Heart right ventricle (tissue), 16 donors: ENCODE measurements around the gene GALNT16. TPM values are rescaled to one million over a fixed set of nuclear protein-coding genes. Genes with fewer than 3 reads are reported as not detected.

Experiments used
- ATAC-seq, 8 donors: fragments of 200-7000 bp; cut with Tn5 transposase; one replicate each; pipeline ENCODE4 v1.9.1; 2020; ENCODE audit warnings: mild to moderate bottlenecking in 8 of 8, moderate library complexity in 8 of 8, moderate number of reproducible peaks in 1 of 8
- DNase-seq, 2 donors: peaks; one replicate each; pipeline ENCODE4 v3.0.0-alpha.2; 2020
- H3K27ac ChIP-seq, 10 donors: fragments of 200-600 bp; sonication (generic) in 2 of 10; one replicate each; pipeline versions ENCODE4 v1.5.0 to v1.8.0; 2020 to 2022; ENCODE audit warnings: mild to moderate bottlenecking in 3 of 10
- H3K27me3 ChIP-seq, 7 donors: fragments of 200-600 bp; one replicate each; pipeline ENCODE4 v1.8.0; 2021 to 2022; ENCODE audit warnings: mild to moderate bottlenecking in 2 of 7
- H3K36me3 ChIP-seq, 9 donors: fragments of 200-600 bp; sonication (generic) in 1 of 9; one replicate each; pipeline versions ENCODE4 v1.5.0 to v1.8.0; 2020 to 2022; ENCODE audit warnings: mild to moderate bottlenecking in 2 of 9
- H3K4me1 ChIP-seq, 9 donors: fragments of 200-600 bp; sonication (generic) in 1 of 9; one replicate each; pipeline versions ENCODE4 v1.5.0 to v1.8.0; 2020 to 2022; ENCODE audit warnings: mild to moderate bottlenecking in 4 of 9
- H3K4me3 ChIP-seq, 10 donors: fragments of 200-600 bp; sonication (generic) in 2 of 10; one replicate each; pipeline versions ENCODE4 v1.5.0 to v1.8.0; 2020 to 2022; ENCODE audit warnings: mild to moderate bottlenecking in 7 of 10, moderate library complexity in 2 of 10
- H3K9me3 ChIP-seq, 11 donors: fragments of 200-600 bp in 10 of 11; sonication (generic) in 2 of 11; one replicate each; pipeline versions ENCODE4 v1.5.0 to v1.8.0; 2013 to 2022; ENCODE audit warnings: mild to moderate bottlenecking in 2 of 11, control low read depth in 1 of 11, moderate library complexity in 1 of 11
- CTCF ChIP-seq, 9 donors: fragments of 200-600 bp; sonication (generic) in 2 of 9; IDR thresholded peaks; one replicate each; pipeline versions ENCODE4 v1.5.0 to v1.8.0; 2021 to 2022; ENCODE audit warnings: antibody characterized with exemption in 9 of 9, mild to moderate bottlenecking in 5 of 9, moderate library complexity in 1 of 9
- WGBS, 2 donors: extraction: QIAGEN DNeasy Blood & Tissue Kit; methylation state at CpG; one replicate each; pipeline ENCODE4 v1.1.7; 2013; ENCODE audit warnings: inconsistent platforms in 1 of 2; 5-methylcytosine and 5-hydroxymethylcytosine counted together
- intact Hi-C, 10 donors: fragments of 100-400 bp; cut with DNase I; formaldehyde crosslinking; loops; one replicate each; pipeline versions ENCODE4 v1.11.1 to v1.14.2; 2022
- polyA plus RNA-seq, 2 donors: library from polyadenylated mRNA; stranded (reverse); fragments of 200-250 nt; gene quantifications; one replicate each; pipeline ENCODE4 v1.2.3, GENCODE V29; 2013
- total RNA-seq, 10 donors: library from RNA; stranded (reverse); fragmentation: NEBNext Ultra II Directional in 3 of 10; extraction: Animal tissue kit (Norgen Biotek cat#: 25700) in 3 of 10; gene quantifications; one replicate each; pipeline versions ENCODE4 v1.2.1 to v1.2.4, GENCODE V29; 2021 to 2023
- donor health status: Arrhythmogenic right ventricular cardiomyopathy.
- donor health status: ischemic (EF 13 %, LVEDD 7.1; RV severe dilation, severe dysfunction).
- donor health status: healthy with polysubstance abuse.
- donor health status: DM: no; HTN: yes; CAD: no.
- donor health status: DM: no; HTN: no; CAD: no.
- donor health status: ischemic (EF 25% LVEDD 6.9; RV normal size, moderate dysfunction).
- donor health status: ischemic (EF 25% LVEDD 5.7; RV mildly dilated, moderate dysfunction).
- donor health status: healthy.
- donor health status: DM: yes; HTN: yes; CAD: no.
- donor health status: Ischemic cardiomyopathy.
- donor health status: ischemic (EF 35%, LVEDD 5.7; RV mildly dilated, moderate dysfunction).
- donor health status: nonischemic (EF 11% LVEDD 7.7; RV severe dilation, severe dysfunction).
- donor health status: DM: yes; HTN: yes; CAD: no.
- donor health status: PGD.
- donor health status: ischemic (EF 29% LVEDD 5.4; RV normal size, mild dysfunction).
- donor health status: nonischemic (EF 23%, LVEDD 6.1; RV moderate dilation, normal function).

Gene GALNT16
- total and polyA plus RNA-seq, 12 donors: 9.6 to 106 (median 68.3) TPM

GRCh38 chr14:69268763-69269162 lies 8.8 kb downstream of the GALNT16 start:
- DNase-seq (no peak), ATAC-seq (peak in 4 of 8 donors; percentile 19 to 38 (median 31))
- intact Hi-C loops: loop anchor here in 1 of 10 donors (10.0 kb wide), 1 partner anchor 46 kb away; no protein-coding TSS in a partner anchor
- peak overlapping the region in 6 of 10 donors; percentile 25 to 63 (median 38) for H3K27ac ChIP-seq
- no peak for TF ChIP-seq CTCF (IDR thresholded peaks at IDR 0.05)
- H3K4me1 ChIP-seq: peaks cover 8 to 87% (median 63%) of the 10 kb centered on the region in 9 donors
- H3K4me3 ChIP-seq: no peak overlapping the region
- 44 to 47% methylated on average over 4 of the region's 4 CpGs for WGBS, 2 donors
- H3K27me3 ChIP-seq: peaks cover 0 to 7% (median 0%) of the 10 kb centered on the region in 7 donors
- no peaks in the 10 kb centered on the region for H3K36me3 ChIP-seq
- H3K9me3 ChIP-seq: no peaks in the 10 kb centered on the region

DNA sequence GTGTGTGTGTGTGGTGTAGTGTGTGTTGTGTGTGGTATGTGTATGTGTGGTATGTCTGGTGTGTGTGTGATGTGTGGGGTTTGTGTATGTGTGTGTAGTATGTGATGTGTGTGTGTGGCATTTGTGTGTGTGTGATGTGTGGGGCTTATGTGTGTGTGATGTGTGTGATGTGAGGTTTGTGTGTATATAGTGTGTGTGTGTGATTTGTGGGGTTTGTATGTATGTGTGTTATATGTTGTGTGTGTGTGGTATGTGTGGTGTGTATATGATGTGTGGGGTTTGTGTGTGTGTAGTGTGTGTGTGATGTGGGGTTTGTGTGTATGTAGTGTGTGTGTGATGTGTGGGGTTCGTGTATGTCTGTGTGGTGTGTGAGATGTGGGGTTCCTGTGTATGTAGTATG lies 9.4 kb downstream of the GALNT16 start:
- 89 to 95% methylated on average over 1 of the region's 1 CpG for WGBS, 2 donors
- Histone ChIP-seq H3K9me3 (no peaks in the 10 kb centered on the region), H3K36me3 (no peaks in the 10 kb centered on the region), H3K27me3 (peaks cover 0 to under 1% (median 0%) of the 10 kb centered on the region in 7 donors), H3K27ac (no peak overlapping the region), H3K4me1 (peaks cover 8 to 84% (median 60%) of the 10 kb centered on the region in 9 donors), H3K4me3 (no peak overlapping the region)
- TF ChIP-seq CTCF (IDR thresholded peaks at IDR 0.05): no peak
- ATAC-seq: no peak
- intact Hi-C loops: loop anchor here in 1 of 10 donors (10.0 kb wide), 1 partner anchor 45 kb away; no protein-coding TSS in a partner anchor
- DNase-seq: no peak

DNA sequence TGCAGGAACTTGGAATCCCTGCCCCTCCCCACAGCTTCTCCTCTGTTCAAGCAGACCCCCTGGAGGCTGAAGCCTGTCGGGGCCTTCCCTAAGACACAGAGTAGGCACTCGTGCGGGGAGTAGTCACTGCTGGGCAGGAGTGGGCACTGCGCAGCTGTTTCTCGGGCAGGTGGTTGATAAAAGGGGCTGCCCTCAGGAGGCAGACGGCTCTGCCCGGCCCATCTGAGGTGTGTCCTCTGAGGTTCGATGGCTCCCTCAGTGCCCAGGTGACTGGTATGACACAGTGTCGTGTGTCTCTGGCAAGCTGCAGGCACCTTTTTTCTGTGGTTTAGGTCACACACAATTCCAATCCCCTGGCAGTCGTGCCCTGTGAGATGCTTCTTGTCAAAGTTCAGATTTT lies 10.1 kb downstream of the GALNT16 start:
- intact Hi-C loops: no loop called here

More for the DNA sequence above, 10.1 kb downstream of the GALNT16 start:
- peak overlapping the region in 3 of 10 donors; percentile 0 to 66 (median 10) for H3K27ac ChIP-seq
- ATAC-seq: no peak
- no peak overlapping the region for H3K4me3 ChIP-seq
- H3K9me3 ChIP-seq: no peaks in the 10 kb centered on the region
- 78 to 80% methylated on average over 10 of the region's 10 CpGs for WGBS, 2 donors
- DNase-seq: no peak
- peaks cover 8 to 87% (median 58%) of the 10 kb centered on the region in 9 donors for H3K4me1 ChIP-seq
- no peak for TF ChIP-seq CTCF (IDR thresholded peaks at IDR 0.05)
- H3K36me3 ChIP-seq: no peaks in the 10 kb centered on the region
- H3K27me3 ChIP-seq: no peaks in the 10 kb centered on the region
